Panc1 (cell line): ENCODE measurements around the gene ZNF469.

Experiments used
- REST ChIP-seq, 2 experiments: IDR thresholded peaks; 2 replicates each; pipeline ENCODE4 v1.6.1; 2011 to 2012; ENCODE audit warnings: low read depth in 2 of 2, control low read depth in 1 of 2, low read length in 1 of 2, mild to moderate bottlenecking in 1 of 2, moderate library complexity in 1 of 2; ENCODE audit not compliant: insufficient read depth in 1 of 2
- SIN3A ChIP-seq: IDR thresholded peaks from 2 replicates; pipeline ENCODE4 v1.6.1; 2012; ENCODE audit warnings: low read depth, mild to moderate bottlenecking, low read length, moderate library complexity, borderline replicate concordance; ENCODE audit not compliant: insufficient read depth

- TF ChIP-seq REST (IDR thresholded peaks at IDR 0.05; ENCODE audit: insufficient read depth in 1 of 2, low read depth in 2 of 2, low read length in 1 of 2) (no peak), SIN3A (no peak)
These were observed 45.2 kb upstream of the ZNF469 start for GRCh38 chr16:88337538-88337937.
